KMS-11 (cell line): ENCODE data around the gene ALOX5AP.

ENCODE experiments used
- H2AFZ ChIP-seq: fragments of 200-600 bp; sonication (generic); 2 replicates; pipeline ENCODE4 v1.6.1; 2016; ENCODE audit warnings: antibody characterized with exemption, mixed run types, low read depth
- H3K27ac ChIP-seq: fragments of 200-600 bp; sonication (generic); 2 replicates; pipeline ENCODE4 v1.6.1; 2016; ENCODE audit warnings: mild to moderate bottlenecking, mixed run types
- H3K27me3 ChIP-seq: fragments of 200-600 bp; sonication (generic); 2 replicates; pipeline ENCODE4 v1.6.1; 2017; ENCODE audit warnings: mild to moderate bottlenecking, low read depth, mixed run types, moderate library complexity; ENCODE audit not compliant: insufficient read depth
- H3K36me3 ChIP-seq: fragments of 200-600 bp; sonication (generic); 2 replicates; pipeline ENCODE4 v1.6.1; 2017; ENCODE audit warnings: mild to moderate bottlenecking, mixed run types; ENCODE audit not compliant: insufficient read depth
- H3K4me1 ChIP-seq: fragments of 200-600 bp; sonication (generic); 2 replicates; pipeline ENCODE4 v1.6.1; 2016; ENCODE audit warnings: mild to moderate bottlenecking, low read depth, mixed run types; ENCODE audit not compliant: poor library complexity, severe bottlenecking
- H3K4me2 ChIP-seq: fragments of 200-600 bp; sonication (generic); 2 replicates; pipeline ENCODE4 v1.7.0; 2016; ENCODE audit warnings: mild to moderate bottlenecking, mixed run types
- H3K4me3 ChIP-seq: fragments of 200-600 bp; sonication (generic); IDR thresholded peaks from 2 replicates; pipeline ENCODE4 v1.6.1; 2017; ENCODE audit warnings: low read depth, low read length, mixed read lengths; ENCODE audit not compliant: insufficient read depth
- H3K79me2 ChIP-seq: fragments of 200-600 bp; sonication (generic); 2 replicates; pipeline ENCODE4 v1.6.1; 2016; ENCODE audit warnings: low read depth, mixed run types; ENCODE audit not compliant: insufficient read depth
- H3K9ac ChIP-seq: fragments of 200-600 bp; sonication (generic); 2 replicates; pipeline ENCODE4 v1.6.1; 2016; ENCODE audit warnings: mild to moderate bottlenecking, mixed run types
- H4K20me1 ChIP-seq: fragments of 200-600 bp; sonication (generic); 2 replicates; pipeline ENCODE4 v1.6.1; 2016; ENCODE audit warnings: mild to moderate bottlenecking, mixed run types; ENCODE audit not compliant: insufficient read depth
- CTCF ChIP-seq: fragments of 200-600 bp; sonication (generic); conservative IDR thresholded peaks from 2 replicates; pipeline ENCODE4 v1.6.1; 2017; ENCODE audit warnings: low read depth, mild to moderate bottlenecking, antibody characterized with exemption, low read length, moderate library complexity, mixed read lengths

The ALOX5AP gene

GRCh38 chr13:30731361-30732045 lies 3.8 kb upstream of the ALOX5AP start:
- no peak overlapping the region for H3K4me2 ChIP-seq
- no peak for TF ChIP-seq CTCF
- H2AFZ ChIP-seq: no peak overlapping the region
- no peak overlapping the region for H3K27ac ChIP-seq
- no peaks in the 10 kb centered on the region for H4K20me1 ChIP-seq
- H3K79me2 ChIP-seq: no peaks in the 10 kb centered on the region
- H3K4me1 ChIP-seq: peaks cover 28% of the 10 kb centered on the region
- no peak overlapping the region for H3K4me3 ChIP-seq
- H3K9ac ChIP-seq: no peak overlapping the region
- H3K36me3 ChIP-seq: no peaks in the 10 kb centered on the region
- H3K27me3 ChIP-seq: no peaks in the 10 kb centered on the region

- H2AFZ ChIP-seq: no peak overlapping the region
Observed at GRCh38 chr13:30732046-30732390, 3.3 kb upstream of the ALOX5AP start.

GRCh38 chr13:30734439-30734838 lies 904 bp upstream of the ALOX5AP start:
- Histone ChIP-seq H3K27ac (no peak overlapping the region), H3K4me2 (peak overlapping the region; percentile 45; the same call in 1 of the 2 replicates), H3K36me3 (no peaks in the 10 kb centered on the region), H3K27me3 (no peaks in the 10 kb centered on the region), H2AFZ (no peak overlapping the region), H4K20me1 (no peaks in the 10 kb centered on the region), H3K4me3 (no peak overlapping the region), H3K79me2 (no peaks in the 10 kb centered on the region), H3K9ac (no peak overlapping the region), H3K4me1 (peaks cover 44% of the 10 kb centered on the region)
- TF ChIP-seq CTCF: no peak

More at GRCh38 chr13:30732046-30732390, 3.3 kb upstream of the ALOX5AP start:
- Histone ChIP-seq H3K36me3 (no peaks in the 10 kb centered on the region), H3K4me2 (no peak overlapping the region), H3K4me3 (no peak overlapping the region), H3K9ac (no peak overlapping the region), H3K4me1 (peaks cover 33% of the 10 kb centered on the region), H3K79me2 (no peaks in the 10 kb centered on the region), H3K27me3 (no peaks in the 10 kb centered on the region), H3K27ac (no peak overlapping the region), H4K20me1 (no peaks in the 10 kb centered on the region)
- no peak for TF ChIP-seq CTCF

GRCh38 chr13:30735872-30736175 lies 481 bp downstream of the ALOX5AP start:
- H3K9ac ChIP-seq: no peak overlapping the region

More at GRCh38 chr13:30735872-30736175, 481 bp downstream of the ALOX5AP start:
- Histone ChIP-seq H3K79me2 (no peaks in the 10 kb centered on the region), H3K4me1 (peaks cover 44% of the 10 kb centered on the region), H2AFZ (no peak overlapping the region), H3K4me3 (no peak overlapping the region), H3K36me3 (no peaks in the 10 kb centered on the region), H3K27me3 (no peaks in the 10 kb centered on the region), H3K4me2 (peak overlapping the region; percentile 45), H3K27ac (no peak overlapping the region), H4K20me1 (no peaks in the 10 kb centered on the region)
- TF ChIP-seq CTCF: no peak
